ENCODE data around the gene UBE2B.

Gene UBE2B

GRCh38 chr5:134432174-134432573, 60.8 kb downstream of the UBE2B start:
- peaks cover 9% of the 10 kb centered on the region; the same call in 1 of the 2 replicates for H3K27me3 ChIP-seq (ENCODE audit: insufficient read depth, low read length)
- no peak overlapping the region for H2AFZ ChIP-seq (ENCODE audit: low read length)
- H3K9me2 ChIP-seq (ENCODE audit: low read depth, low read length), result no peaks in the 10 kb centered on the region
- no peak for TF ChIP-seq EZH2 (IDR thresholded peaks at IDR 0.05; ENCODE audit: borderline replicate concordance, low read length)
- TF ChIP-seq CTCF (IDR thresholded peaks at IDR 0.05; ENCODE audit: low read length), result no peak
- no peaks in the 10 kb centered on the region for H3K79me2 ChIP-seq (ENCODE audit: insufficient read depth, low read length)
- no peak overlapping the region for H3K4me3 ChIP-seq (ENCODE audit: low read depth, low read length, poor library complexity, severe bottlenecking)
- H3K4me1 ChIP-seq (ENCODE audit: insufficient read depth, low read length, severe bottlenecking), result peaks cover 8% of the 10 kb centered on the region
- no peaks in the 10 kb centered on the region for H3K36me3 ChIP-seq (ENCODE audit: insufficient read depth, low read length)
- no peak overlapping the region for H3K9ac ChIP-seq (ENCODE audit: low read length)
- no peak overlapping the region for H3K4me2 ChIP-seq (ENCODE audit: low read length)
- H3F3A ChIP-seq (ENCODE audit: insufficient read depth, low read length), result no peaks in the 10 kb centered on the region
- no peak overlapping the region for H3K27ac ChIP-seq (ENCODE audit: low read depth, low read length, poor library complexity, severe bottlenecking)
- H3K9me3 ChIP-seq (ENCODE audit: low read length), result no peaks in the 10 kb centered on the region
- H4K20me1 ChIP-seq (ENCODE audit: insufficient read depth, low read length), result no peaks in the 10 kb centered on the region

GRCh38 chr5:134432677-134433359, 61.4 kb downstream of the UBE2B start:
- no peak overlapping the region for H3K27ac ChIP-seq (ENCODE audit: low read depth, low read length, poor library complexity, severe bottlenecking)
- peaks cover 9% of the 10 kb centered on the region for H3K4me1 ChIP-seq (ENCODE audit: insufficient read depth, low read length, severe bottlenecking)
- no peak overlapping the region for H2AFZ ChIP-seq (ENCODE audit: low read length)
- H3K36me3 ChIP-seq (ENCODE audit: insufficient read depth, low read length), result no peaks in the 10 kb centered on the region
- TF ChIP-seq EZH2 (IDR thresholded peaks at IDR 0.05; ENCODE audit: borderline replicate concordance, low read length) (no peak), CTCF (IDR thresholded peaks at IDR 0.05; ENCODE audit: low read length) (no peak)
- H3K79me2 ChIP-seq (ENCODE audit: insufficient read depth, low read length), result no peaks in the 10 kb centered on the region
- no peaks in the 10 kb centered on the region for H3F3A ChIP-seq (ENCODE audit: insufficient read depth, low read length)
- no peak overlapping the region for H3K4me2 ChIP-seq (ENCODE audit: low read length)
- peaks cover 9% of the 10 kb centered on the region; the same call in 1 of the 2 replicates for H3K27me3 ChIP-seq (ENCODE audit: insufficient read depth, low read length)
- H3K9ac ChIP-seq (ENCODE audit: low read length), result no peak overlapping the region
- no peaks in the 10 kb centered on the region for H4K20me1 ChIP-seq (ENCODE audit: insufficient read depth, low read length)
- H3K9me2 ChIP-seq (ENCODE audit: low read depth, low read length), result no peaks in the 10 kb centered on the region
- H3K4me3 ChIP-seq (ENCODE audit: low read depth, low read length, poor library complexity, severe bottlenecking), result no peak overlapping the region
- no peaks in the 10 kb centered on the region for H3K9me3 ChIP-seq (ENCODE audit: low read length)

GRCh38 chr5:134435560-134435959, 64.2 kb downstream of the UBE2B start:
- peaks cover 5% of the 10 kb centered on the region; the same call in 1 of the 2 replicates for H3K27me3 ChIP-seq (ENCODE audit: insufficient read depth, low read length)

More at GRCh38 chr5:134435560-134435959, 64.2 kb downstream of the UBE2B start:
- peaks cover 9% of the 10 kb centered on the region for H3K4me1 ChIP-seq (ENCODE audit: insufficient read depth, low read length, severe bottlenecking)
- no peaks in the 10 kb centered on the region for H3K9me2 ChIP-seq (ENCODE audit: low read depth, low read length)
- no peak overlapping the region for H3K9ac ChIP-seq (ENCODE audit: low read length)
- H3K79me2 ChIP-seq (ENCODE audit: insufficient read depth, low read length), result no peaks in the 10 kb centered on the region
- TF ChIP-seq CTCF (IDR thresholded peaks at IDR 0.05; ENCODE audit: low read length) (no peak), EZH2 (IDR thresholded peaks at IDR 0.05; ENCODE audit: borderline replicate concordance, low read length) (no peak)
- no peaks in the 10 kb centered on the region for H3K9me3 ChIP-seq (ENCODE audit: low read length)
- H3K4me3 ChIP-seq (ENCODE audit: low read depth, low read length, poor library complexity, severe bottlenecking), result no peak overlapping the region
- no peaks in the 10 kb centered on the region for H3K36me3 ChIP-seq (ENCODE audit: insufficient read depth, low read length)
- no peaks in the 10 kb centered on the region for H3F3A ChIP-seq (ENCODE audit: insufficient read depth, low read length)
- H4K20me1 ChIP-seq (ENCODE audit: insufficient read depth, low read length), result no peaks in the 10 kb centered on the region
- H3K4me2 ChIP-seq (ENCODE audit: low read length), result no peak overlapping the region
- H3K27ac ChIP-seq (ENCODE audit: low read depth, low read length, poor library complexity, severe bottlenecking), result no peak overlapping the region
- no peak overlapping the region for H2AFZ ChIP-seq (ENCODE audit: low read length)
